Stimulated activated naive B cell treated with anti-CD40 and anti-IgM and Interleukin-4, amounts not matched to agents 10 μg/mL and 1 μg/mL and 100 μg/mL, for 72 hours (primary cell): ENCODE measurements around the gene BRD7.
A peak's percentile ranks its signal among the peaks of the same experiment; 100 is the strongest.
"Not testable (repeated sequence)": the region's sequence is repeated elsewhere in the genome, so short reads cannot be mapped to it uniquely, and the experiment has no call there.

Experiments
- ATAC-seq, 2 donors: fragments of 150-1000 bp; cut with Tn5 transposase; replicated peaks; 2 replicates each; pipeline ENCODE4 v1.10.0; 2021; ENCODE audit warnings: moderate library complexity in 1 of 2
- DNase-seq: peaks from one replicate; pipeline ENCODE4 v3.0.0; 2021
- H3K27ac Mint-ChIP-seq: one replicate; pipeline ENCODE4 v1.8.0; 2022; ENCODE audit warnings: mild to moderate bottlenecking, mixed read lengths
- H3K27me3 Mint-ChIP-seq, 2 donors: one replicate each; pipeline ENCODE4 v1.8.0; 2022; ENCODE audit warnings: mixed read lengths in 2 of 2
- H3K36me3 Mint-ChIP-seq, 2 donors: one replicate each; pipeline ENCODE4 v1.8.0; 2022; ENCODE audit warnings: mixed read lengths in 2 of 2, mild to moderate bottlenecking in 1 of 2
- H3K4me1 Mint-ChIP-seq, 2 donors: one replicate each; pipeline ENCODE4 v1.8.0; 2022; ENCODE audit warnings: mixed read lengths in 2 of 2, mild to moderate bottlenecking in 1 of 2
- H3K4me3 Mint-ChIP-seq, 2 donors: one replicate each; pipeline ENCODE4 v1.8.0; 2022; ENCODE audit warnings: mild to moderate bottlenecking in 2 of 2, mixed read lengths in 2 of 2, moderate library complexity in 1 of 2
- H3K9me3 Mint-ChIP-seq, 2 donors: one replicate each; pipeline ENCODE4 v1.8.0; 2022; ENCODE audit warnings: mixed read lengths in 2 of 2, mild to moderate bottlenecking in 1 of 2

Gene BRD7

GRCh38 chr16:50359626-50360025 lies 9.2 kb downstream of the BRD7 start:
- no peak for DNase-seq
- peaks cover 15 to 38% of the 10 kb centered on the region in 2 donors for H3K4me1 Mint-ChIP-seq
- H3K4me3 Mint-ChIP-seq = no peak overlapping the region
- no peaks in the 10 kb centered on the region for H3K27me3 Mint-ChIP-seq
- H3K36me3 Mint-ChIP-seq = peaks cover 26 to 30% of the 10 kb centered on the region in 2 donors
- ATAC-seq = no peak
- peak overlapping the region; percentile 7 for H3K27ac Mint-ChIP-seq
- no peaks in the 10 kb centered on the region for H3K9me3 Mint-ChIP-seq

- Mint-ChIP-seq H3K36me3 (peaks cover 21 to 23% of the 10 kb centered on the region in 2 donors), H3K27ac (no peak overlapping the region), H3K4me1 (peaks cover 2 to 6% of the 10 kb centered on the region in 2 donors), H3K9me3 (no peaks in the 10 kb centered on the region), H3K4me3 (no peak overlapping the region), H3K27me3 (no peaks in the 10 kb centered on the region)
- DNase-seq (no peak), ATAC-seq (no peak)
These were observed 13.9 kb downstream of the BRD7 start for GRCh38 chr16:50354629-50355456.

GRCh38 chr16:50354082-50354481 lies 14.7 kb downstream of the BRD7 start:
- Mint-ChIP-seq H3K4me3 (no peak overlapping the region), H3K27ac (no peak overlapping the region), H3K9me3 (peaks cover 2 to 4% of the 10 kb centered on the region in 2 donors), H3K36me3 (peaks cover 24 to 27% of the 10 kb centered on the region in 2 donors), H3K4me1 (no peaks in the 10 kb centered on the region), H3K27me3 (no peaks in the 10 kb centered on the region)
- ATAC-seq (no peak), DNase-seq (no peak)

GRCh38 chr16:50351952-50352351 lies 16.8 kb downstream of the BRD7 start:
- H3K9me3 Mint-ChIP-seq = peaks cover 4 to 6% of the 10 kb centered on the region in 2 donors
- H3K36me3 Mint-ChIP-seq = peaks cover 36 to 45% of the 10 kb centered on the region in 2 donors
- no peak for ATAC-seq
- no peak overlapping the region for H3K27ac Mint-ChIP-seq
- H3K4me1 Mint-ChIP-seq = peaks cover 0 to 2% of the 10 kb centered on the region in 2 donors
- H3K4me3 Mint-ChIP-seq = no peak overlapping the region
- no peak for DNase-seq
- no peaks in the 10 kb centered on the region for H3K27me3 Mint-ChIP-seq

GRCh38 chr16:50351116-50351515 lies 17.7 kb downstream of the BRD7 start:
- Mint-ChIP-seq H3K27ac (no peak overlapping the region), H3K4me1 (peaks cover 0 to 3% of the 10 kb centered on the region in 2 donors), H3K36me3 (peaks cover 37 to 49% of the 10 kb centered on the region in 2 donors), H3K4me3 (no peak overlapping the region), H3K9me3 (peaks cover 4 to 6% of the 10 kb centered on the region in 2 donors), H3K27me3 (no peaks in the 10 kb centered on the region)
- ATAC-seq (no peak), DNase-seq (no peak)

GRCh38 chr16:50345210-50345609 lies 23.6 kb downstream of the BRD7 start:
- not testable (repeated sequence) for H3K27ac Mint-ChIP-seq, DNase-seq, H3K27me3 Mint-ChIP-seq, ATAC-seq, H3K4me3 Mint-ChIP-seq, H3K4me1 Mint-ChIP-seq, H3K9me3 Mint-ChIP-seq
- peaks cover 48 to 67% of the 10 kb centered on the region in 2 donors for H3K36me3 Mint-ChIP-seq

- DNase-seq, H3K27me3 Mint-ChIP-seq, H3K4me1 Mint-ChIP-seq, H3K4me3 Mint-ChIP-seq, H3K27ac Mint-ChIP-seq, H3K9me3 Mint-ChIP-seq, ATAC-seq: not testable (repeated sequence)
- H3K36me3 Mint-ChIP-seq = peaks cover 42 to 59% of the 10 kb centered on the region in 2 donors
These were observed 25.2 kb downstream of the BRD7 start for GRCh38 chr16:50343566-50343965.

GRCh38 chr16:50340578-50340977 lies 28.2 kb downstream of the BRD7 start:
- Mint-ChIP-seq H3K27ac (no peak overlapping the region), H3K4me1 (peaks cover 6 to 7% of the 10 kb centered on the region in 2 donors), H3K4me3 (no peak overlapping the region), H3K36me3 (peaks cover 24 to 43% of the 10 kb centered on the region in 2 donors), H3K27me3 (no peaks in the 10 kb centered on the region), H3K9me3 (no peaks in the 10 kb centered on the region)
- DNase-seq (no peak), ATAC-seq (no peak)

GRCh38 chr16:50338371-50339231 lies 30.2 kb downstream of the BRD7 start:
- DNase-seq (no peak), ATAC-seq (no peak)
- Mint-ChIP-seq H3K4me1 (peaks cover 6% of the 10 kb centered on the region in 2 donors), H3K4me3 (no peak overlapping the region), H3K27me3 (no peaks in the 10 kb centered on the region), H3K27ac (no peak overlapping the region), H3K36me3 (peaks cover 23 to 41% of the 10 kb centered on the region in 2 donors), H3K9me3 (no peaks in the 10 kb centered on the region)

- Mint-ChIP-seq H3K4me1 (peaks cover 6% of the 10 kb centered on the region in 2 donors), H3K9me3 (no peaks in the 10 kb centered on the region)
- ATAC-seq = no peak
These were observed 31.9 kb downstream of the BRD7 start for GRCh38 chr16:50336884-50337283.

GRCh38 chr16:50335196-50335958 lies 33.4 kb downstream of the BRD7 start:
- Mint-ChIP-seq H3K4me3 (no peak overlapping the region), H3K4me1 (peaks cover 6% of the 10 kb centered on the region in 2 donors)

More at GRCh38 chr16:50336884-50337283, 31.9 kb downstream of the BRD7 start:
- no peak overlapping the region for H3K4me3 Mint-ChIP-seq
- no peak for DNase-seq
- H3K36me3 Mint-ChIP-seq = peaks cover 19 to 44% of the 10 kb centered on the region in 2 donors
- H3K27ac Mint-ChIP-seq = no peak overlapping the region
- H3K27me3 Mint-ChIP-seq = no peaks in the 10 kb centered on the region

GRCh38 chr16:50334106-50334975 lies 34.4 kb downstream of the BRD7 start:
- ATAC-seq (no peak), DNase-seq (no peak)
- Mint-ChIP-seq H3K36me3 (peaks cover 24 to 51% of the 10 kb centered on the region in 2 donors), H3K4me1 (peaks cover 6 to 7% of the 10 kb centered on the region in 2 donors), H3K27me3 (no peaks in the 10 kb centered on the region), H3K9me3 (no peaks in the 10 kb centered on the region), H3K4me3 (no peak overlapping the region), H3K27ac (no peak overlapping the region)

More at GRCh38 chr16:50335196-50335958, 33.4 kb downstream of the BRD7 start:
- Mint-ChIP-seq H3K27ac (peak overlapping the region; percentile 14), H3K27me3 (no peaks in the 10 kb centered on the region), H3K36me3 (peaks cover 22 to 45% of the 10 kb centered on the region in 2 donors), H3K9me3 (no peaks in the 10 kb centered on the region)
- ATAC-seq = peak; percentile 29 to 36
- DNase-seq = no peak

GRCh38 chr16:50332599-50332998 lies 36.2 kb downstream of the BRD7 start:
- Mint-ChIP-seq H3K9me3 (no peaks in the 10 kb centered on the region), H3K4me1 (peaks cover 1 to 2% of the 10 kb centered on the region in 2 donors), H3K36me3 (peaks cover 21 to 45% of the 10 kb centered on the region in 2 donors), H3K4me3 (no peak overlapping the region), H3K27me3 (no peaks in the 10 kb centered on the region), H3K27ac (no peak overlapping the region)
- ATAC-seq (no peak), DNase-seq (no peak)
